Hepatocyte (in vitro differentiated cells): Measurements from ENCODE around the gene ATXN2. TPM values are rescaled to one million over a fixed set of nuclear protein-coding genes. Genes with fewer than 3 reads are reported as not detected.
A peak's percentile ranks its signal among the peaks of the same experiment; 100 is the strongest.

Experiments used
- DNase-seq: peaks from one replicate; pipeline ENCODE4 v3.0.0-alpha.2; 2016; ENCODE audit warnings: low spot score
- H2AFZ ChIP-seq: fragments of 200-600 bp; sonication (generic); 2 replicates; pipeline ENCODE4 v1.6.0; 2016; ENCODE audit warnings: antibody characterized with exemption, mild to moderate bottlenecking
- H3K27ac ChIP-seq: fragments of 200-600 bp; sonication (generic); 2 replicates; pipeline ENCODE4 v1.5.1; 2016; ENCODE audit warnings: mild to moderate bottlenecking
- H3K27me3 ChIP-seq: fragments of 200-600 bp; sonication (generic); 2 replicates; pipeline ENCODE4 v1.6.1; 2016
- H3K36me3 ChIP-seq: fragments of 200-600 bp; sonication (generic); replicated peaks from 2 replicates; pipeline ENCODE4 v1.5.1; 2016; ENCODE audit warnings: low read depth; ENCODE audit not compliant: insufficient read depth
- H3K4me1 ChIP-seq: fragments of 200-600 bp; sonication (generic); 2 replicates; pipeline ENCODE4 v1.5.1; 2016; ENCODE audit warnings: mild to moderate bottlenecking, moderate library complexity; ENCODE audit not compliant: insufficient read depth
- H3K4me2 ChIP-seq: fragments of 200-600 bp; sonication (generic); 2 replicates; pipeline ENCODE4 v1.6.0; 2016
- H3K4me3 ChIP-seq: fragments of 200-600 bp; sonication (generic); 2 replicates; pipeline ENCODE4 v1.5.1; 2016; ENCODE audit warnings: mild to moderate bottlenecking
- H3K79me2 ChIP-seq: fragments of 200-600 bp; sonication (generic); 2 replicates; pipeline ENCODE4 v1.6.0; 2017; ENCODE audit warnings: mild to moderate bottlenecking
- H3K9me2 ChIP-seq: fragments of 200-600 bp; sonication (generic); replicated peaks from 2 replicates; pipeline ENCODE4 v1.6.0; 2017; ENCODE audit warnings: mild to moderate bottlenecking; ENCODE audit not compliant: insufficient read depth
- H3K9me3 ChIP-seq: fragments of 200-600 bp; sonication (generic); 2 replicates; pipeline ENCODE4 v1.5.1; 2016; ENCODE audit warnings: low read depth, mild to moderate bottlenecking
- H4K20me1 ChIP-seq: fragments of 200-600 bp; sonication (generic); 2 replicates; pipeline ENCODE4 v1.6.0; 2016; ENCODE audit warnings: mild to moderate bottlenecking; ENCODE audit not compliant: insufficient read depth, poor library complexity, severe bottlenecking
- EZH2 ChIP-seq: fragments of 200-600 bp; sonication (generic); IDR thresholded peaks from 2 replicates; pipeline ENCODE4 v1.6.1; 2016; ENCODE audit warnings: antibody characterized with exemption, mild to moderate bottlenecking, borderline replicate concordance
- EZH2phosphoT487 ChIP-seq: fragments of 200-600 bp; sonication (generic); IDR thresholded peaks from one replicate; pipeline ENCODE4 v1.6.1; 2018; ENCODE audit warnings: antibody characterized with exemption, mild to moderate bottlenecking, low read depth, moderate library complexity; ENCODE audit not compliant: unreplicated experiment, severe bottlenecking
- WGBS: methylation state at CpG from one replicate; pipeline ENCODE4 v1.1.6; 2016; ENCODE audit warnings: low lambda C conversion rate; ENCODE audit errors: missing lambda C conversion rate; 5-methylcytosine and 5-hydroxymethylcytosine counted together
- polyA plus RNA-seq: library from polyadenylated mRNA; unstranded; fragments of >200 nt; fragmentation: Nextera tagmentation; extraction: Ambion mirVana; gene quantifications from 2 replicates; pipeline ENCODE4 v1.2.1, GENCODE V29; 2016
- total RNA-seq: library from RNA; depleted of rRNA; stranded (reverse); fragments of >200 nt; gene quantifications from 2 replicates; pipeline ENCODE4 v1.2.3, GENCODE V29; 2014
- TF ChIP-seq, protein P1 (sequence below): fragments of 200-600 bp; sonication (generic); IDR thresholded peaks from 2 replicates; pipeline ENCODE4 v1.5.1; 2016; ENCODE audit warnings: antibody characterized with exemption, mild to moderate bottlenecking; ENCODE audit not compliant: poor library complexity

Gene ATXN2
- total and polyA plus RNA-seq, 2 experiments from 2014 or later = 36.9 to 47.9 TPM

DNA sequence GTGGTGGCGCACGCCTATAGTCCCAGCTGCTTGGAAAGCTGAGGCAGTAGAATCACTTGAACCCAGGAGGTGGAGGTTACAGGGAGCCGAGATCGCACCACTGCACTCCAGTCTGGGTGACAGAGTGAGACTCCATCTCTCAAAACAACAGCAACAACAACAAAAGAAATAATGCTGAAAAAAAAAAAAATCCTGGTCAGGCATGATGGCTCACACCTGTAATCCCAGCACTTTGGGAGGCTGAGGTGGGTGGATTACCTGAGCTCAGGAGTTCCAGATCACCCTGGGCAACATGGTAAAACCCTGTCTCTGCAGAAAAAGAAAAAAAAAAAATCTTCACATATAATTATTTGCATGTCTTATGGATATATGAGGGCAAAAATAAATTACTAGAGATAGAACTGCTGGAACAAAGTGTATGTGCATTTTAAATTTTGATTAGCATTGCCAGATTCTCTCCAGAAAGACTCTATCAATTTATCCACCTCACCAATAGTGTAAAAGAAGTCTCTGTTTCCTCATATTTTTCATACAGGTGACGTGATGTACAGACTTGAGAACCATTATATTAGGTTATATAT lies 75.4 kb downstream of the ATXN2 start:
- no peak overlapping the region for H3K27ac ChIP-seq
- H3K27me3 ChIP-seq = no peaks in the 10 kb centered on the region
- H3K9me3 ChIP-seq = peaks cover 4% of the 10 kb centered on the region
- no peak overlapping the region for H3K4me2 ChIP-seq
- DNase-seq = no peak
- TF ChIP-seq, protein P1, sequence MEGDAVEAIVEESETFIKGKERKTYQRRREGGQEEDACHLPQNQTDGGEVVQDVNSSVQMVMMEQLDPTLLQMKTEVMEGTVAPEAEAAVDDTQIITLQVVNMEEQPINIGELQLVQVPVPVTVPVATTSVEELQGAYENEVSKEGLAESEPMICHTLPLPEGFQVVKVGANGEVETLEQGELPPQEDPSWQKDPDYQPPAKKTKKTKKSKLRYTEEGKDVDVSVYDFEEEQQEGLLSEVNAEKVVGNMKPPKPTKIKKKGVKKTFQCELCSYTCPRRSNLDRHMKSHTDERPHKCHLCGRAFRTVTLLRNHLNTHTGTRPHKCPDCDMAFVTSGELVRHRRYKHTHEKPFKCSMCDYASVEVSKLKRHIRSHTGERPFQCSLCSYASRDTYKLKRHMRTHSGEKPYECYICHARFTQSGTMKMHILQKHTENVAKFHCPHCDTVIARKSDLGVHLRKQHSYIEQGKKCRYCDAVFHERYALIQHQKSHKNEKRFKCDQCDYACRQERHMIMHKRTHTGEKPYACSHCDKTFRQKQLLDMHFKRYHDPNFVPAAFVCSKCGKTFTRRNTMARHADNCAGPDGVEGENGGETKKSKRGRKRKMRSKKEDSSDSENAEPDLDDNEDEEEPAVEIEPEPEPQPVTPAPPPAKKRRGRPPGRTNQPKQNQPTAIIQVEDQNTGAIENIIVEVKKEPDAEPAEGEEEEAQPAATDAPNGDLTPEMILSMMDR = no peak
- TF ChIP-seq EZH2phosphoT487 (no peak), EZH2 (no peak)
- no peaks in the 10 kb centered on the region for H4K20me1 ChIP-seq
- no peaks in the 10 kb centered on the region for H3K4me1 ChIP-seq
- H3K36me3 ChIP-seq = peaks cover 9% of the 10 kb centered on the region
- H2AFZ ChIP-seq = no peak overlapping the region
- H3K4me3 ChIP-seq = no peak overlapping the region
- H3K79me2 ChIP-seq = peaks cover 12% of the 10 kb centered on the region
- H3K9me2 ChIP-seq = no peaks in the 10 kb centered on the region
- WGBS = 98% methylated on average over 5 of the region's 5 CpGs

DNA sequence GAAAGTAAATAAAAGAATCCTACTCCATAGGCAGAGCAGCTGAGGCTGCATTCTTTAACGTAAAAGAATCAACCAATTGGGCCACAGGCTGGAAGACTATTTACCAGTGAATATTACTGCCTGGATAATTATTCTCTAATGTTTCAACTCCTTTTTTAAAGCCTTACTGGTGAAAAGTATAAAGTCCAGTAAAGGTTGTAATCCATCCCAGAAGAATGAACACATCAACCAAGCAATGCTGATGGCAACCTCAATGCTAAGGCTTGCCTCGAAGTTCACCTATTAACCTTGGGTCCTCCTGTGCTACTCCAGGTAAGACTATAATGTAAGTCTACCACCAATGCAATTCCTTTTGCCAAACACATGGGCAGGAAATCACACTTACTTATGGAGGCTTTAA lies 77.3 kb downstream of the ATXN2 start:
- H3K4me2 ChIP-seq = no peak overlapping the region
- peaks cover 9% of the 10 kb centered on the region for H3K36me3 ChIP-seq
- peaks cover 5% of the 10 kb centered on the region for H3K79me2 ChIP-seq
- H3K27ac ChIP-seq = peak overlapping the region; percentile 42
- H4K20me1 ChIP-seq = no peaks in the 10 kb centered on the region
- H3K9me3 ChIP-seq = peaks cover 4% of the 10 kb centered on the region
- H3K4me3 ChIP-seq = no peak overlapping the region
- peak; percentile 8 for DNase-seq
- no peaks in the 10 kb centered on the region for H3K9me2 ChIP-seq
- H3K27me3 ChIP-seq = no peaks in the 10 kb centered on the region
- H3K4me1 ChIP-seq = no peaks in the 10 kb centered on the region
- no peak for TF ChIP-seq EZH2
- TF ChIP-seq, protein P1 = no peak
- no peak for TF ChIP-seq EZH2phosphoT487
- H2AFZ ChIP-seq = no peak overlapping the region
- 85% methylated on average over 2 of the region's 2 CpGs for WGBS

DNA sequence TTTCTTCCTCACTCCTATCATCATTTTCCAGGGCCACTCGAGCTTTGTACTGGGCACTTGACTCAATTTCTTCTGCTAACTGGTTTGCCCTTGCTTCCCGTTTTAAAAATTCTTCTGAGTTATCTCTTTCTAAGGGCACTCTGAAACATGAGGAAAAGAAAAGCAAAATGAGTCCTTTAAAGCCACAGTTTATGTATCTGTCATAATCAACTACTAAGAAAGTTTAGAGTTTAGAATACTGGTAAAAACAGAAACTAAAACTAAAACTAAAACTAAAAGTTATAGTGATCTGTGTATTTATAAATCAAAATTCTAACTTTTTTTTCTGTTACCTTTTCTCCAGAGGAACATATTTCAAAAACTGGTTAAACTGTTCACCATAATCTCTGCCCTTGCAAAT lies 79.2 kb downstream of the ATXN2 start:
- WGBS = 90% methylated on average over 2 of the region's 2 CpGs
- peaks cover 4% of the 10 kb centered on the region for H3K36me3 ChIP-seq
- TF ChIP-seq EZH2 (no peak), EZH2phosphoT487 (no peak)
- TF ChIP-seq, protein P1 = no peak

More for the DNA sequence above, 79.2 kb downstream of the ATXN2 start:
- Histone ChIP-seq H3K27me3 (no peaks in the 10 kb centered on the region), H3K4me3 (no peak overlapping the region), H2AFZ (no peak overlapping the region), H3K4me1 (no peaks in the 10 kb centered on the region), H3K79me2 (peaks cover under 1% of the 10 kb centered on the region), H3K27ac (no peak overlapping the region), H3K4me2 (no peak overlapping the region), H4K20me1 (no peaks in the 10 kb centered on the region), H3K9me2 (no peaks in the 10 kb centered on the region), H3K9me3 (peaks cover 3% of the 10 kb centered on the region)
- no peak for DNase-seq
